ENCODE data around the gene KLHDC8A.
"Not testable (repeated sequence)": the region's sequence is repeated elsewhere in the genome, so short reads cannot be mapped to it uniquely, and the experiment has no call there.

KLHDC8A gene

GRCh38 chr1:205316161-205316566 is 40.6 kb downstream of the KLHDC8A start:
- DNase-seq = no peak

GRCh38 chr1:205315008-205315618 is 41.6 kb downstream of the KLHDC8A start:
- no peak for DNase-seq

GRCh38 chr1:205313563-205314308 is 43.0 kb downstream of the KLHDC8A start:
- DNase-seq = no peak

- no peak for DNase-seq
These were observed 43.7 kb downstream of the KLHDC8A start for GRCh38 chr1:205312866-205313562.

GRCh38 chr1:205310976-205311704 is 45.6 kb downstream of the KLHDC8A start:
- no peak for DNase-seq

GRCh38 chr1:205309741-205310140 is 47.0 kb downstream of the KLHDC8A start:
- DNase-seq = no peak

- no peak for DNase-seq
These were observed 49.7 kb downstream of the KLHDC8A start for GRCh38 chr1:205306929-205307566.

GRCh38 chr1:205304695-205305070 is 52.0 kb downstream of the KLHDC8A start:
- no peak for DNase-seq

GRCh38 chr1:205304046-205304694 is 52.6 kb downstream of the KLHDC8A start:
- DNase-seq = no peak

- no peak for DNase-seq
These were observed 53.4 kb downstream of the KLHDC8A start for GRCh38 chr1:205303247-205303888.

GRCh38 chr1:205301842-205302588 is 54.7 kb downstream of the KLHDC8A start:
- DNase-seq = no peak

- no peak for DNase-seq
These were observed 55.4 kb downstream of the KLHDC8A start for GRCh38 chr1:205301205-205301821.

- DNase-seq = no peak
These were observed 56.6 kb downstream of the KLHDC8A start for GRCh38 chr1:205300149-205300548.

GRCh38 chr1:205298191-205298994 is 58.3 kb downstream of the KLHDC8A start:
- no peak for DNase-seq

GRCh38 chr1:205297546-205298177 is 59.1 kb downstream of the KLHDC8A start:
- DNase-seq = not testable (repeated sequence)

GRCh38 chr1:205296154-205296553 is 60.6 kb downstream of the KLHDC8A start:
- no peak for DNase-seq

GRCh38 chr1:205294934-205295333 is 61.8 kb downstream of the KLHDC8A start:
- DNase-seq = no peak

- no peak for DNase-seq
These were observed 62.4 kb downstream of the KLHDC8A start for GRCh38 chr1:205294175-205294917.
